ENCODE data around the gene DLGAP1.
"Not testable (repeated sequence)": the region's sequence is repeated elsewhere in the genome, so short reads cannot be mapped to it uniquely, and the experiment has no call there.

Gene DLGAP1

GRCh38 chr18:3583106-3583872, 871.8 kb downstream of the DLGAP1 start:
- DNase-seq (ENCODE audit: low spot score): not testable (repeated sequence)

GRCh38 chr18:3581890-3582289, 873.2 kb downstream of the DLGAP1 start:
- no peak for DNase-seq (ENCODE audit: low spot score)

GRCh38 chr18:3580523-3581025, 874.5 kb downstream of the DLGAP1 start:
- DNase-seq (ENCODE audit: low spot score): not testable (repeated sequence)

- DNase-seq (ENCODE audit: low spot score): no peak
Observed at GRCh38 chr18:3579701-3580100, 875.4 kb downstream of the DLGAP1 start.

GRCh38 chr18:3578621-3579020, 876.5 kb downstream of the DLGAP1 start:
- no peak for DNase-seq (ENCODE audit: low spot score)

- no peak for DNase-seq (ENCODE audit: low spot score)
Observed at GRCh38 chr18:3577281-3577855, 877.7 kb downstream of the DLGAP1 start.

- no peak for DNase-seq (ENCODE audit: low spot score)
Observed at GRCh38 chr18:3572761-3573160, 882.3 kb downstream of the DLGAP1 start.

GRCh38 chr18:3566851-3567250, 888.3 kb downstream of the DLGAP1 start:
- DNase-seq (ENCODE audit: low spot score): no peak

- no peak for DNase-seq (ENCODE audit: low spot score)
Observed at GRCh38 chr18:3560755-3561154, 894.4 kb downstream of the DLGAP1 start.

- no peak for DNase-seq (ENCODE audit: low spot score)
Observed at GRCh38 chr18:3554811-3555427, 900.2 kb downstream of the DLGAP1 start.

- no peak for DNase-seq (ENCODE audit: low spot score)
Observed at GRCh38 chr18:3554091-3554601, 901.0 kb downstream of the DLGAP1 start.

GRCh38 chr18:3552305-3552704, 902.8 kb downstream of the DLGAP1 start:
- DNase-seq (ENCODE audit: low spot score): no peak

GRCh38 chr18:3547891-3548615, 907.1 kb downstream of the DLGAP1 start:
- DNase-seq (ENCODE audit: low spot score): no peak

- DNase-seq (ENCODE audit: low spot score): no peak
Observed at GRCh38 chr18:3546106-3546505, 909.0 kb downstream of the DLGAP1 start.

GRCh38 chr18:3544537-3544936, 910.6 kb downstream of the DLGAP1 start:
- DNase-seq (ENCODE audit: low spot score): no peak

GRCh38 chr18:3541549-3542386, 913.3 kb downstream of the DLGAP1 start:
- no peak for DNase-seq (ENCODE audit: low spot score)

GRCh38 chr18:3540805-3541548, 914.1 kb downstream of the DLGAP1 start:
- DNase-seq (ENCODE audit: low spot score): no peak

GRCh38 chr18:3538954-3539617, 916.0 kb downstream of the DLGAP1 start:
- DNase-seq (ENCODE audit: low spot score): no peak

- DNase-seq (ENCODE audit: low spot score): no peak
Observed at GRCh38 chr18:3538456-3538855, 916.7 kb downstream of the DLGAP1 start.

GRCh38 chr18:3530807-3531206, 924.3 kb downstream of the DLGAP1 start:
- no peak for DNase-seq (ENCODE audit: low spot score)
